Panc1 (cell line): ENCODE measurements around the gene TES. TPM values are rescaled to one million over a fixed set of nuclear protein-coding genes. Genes with fewer than 3 reads are reported as not detected.

ENCODE experiments used
- ATAC-seq: fragments of 200-7000 bp; cut with Tn5 transposase; 2 replicates; pipeline ENCODE4 v1.9.1; 2020; ENCODE audit warnings: mild to moderate bottlenecking, moderate library complexity
- BruUV-seq: library from RNA; stranded (reverse); fragments of 400-500 nt; replicated peaks from 2 replicates; lab custom pipeline; 2021; lab: Mats Ljungman, UMichigan
- CTCF ChIA-PET: fragments of 300-600 bp; sonication (Branson Sonifier 250); formaldehyde crosslinking; loops from one replicate; lab custom pipeline; 2022; ENCODE audit warnings: antibody characterized with exemption; lab: Charles Lee
- POLR2A ChIA-PET: fragments of 300-600 bp; sonication (Branson Sonifier 250); formaldehyde crosslinking; loops from one replicate; lab custom pipeline; 2022; ENCODE audit warnings: antibody characterized with exemption; lab: Charles Lee
- DNase-seq: peaks from one replicate; pipeline ENCODE4 v3.0.0-alpha.2; 2010; ENCODE audit warnings: low read depth, low spot score
- H3K27ac ChIP-seq: 2 replicates; pipeline ENCODE4 v1.5.1; 2011; ENCODE audit warnings: mild to moderate bottlenecking, low read length, inconsistent platforms
- H3K27me3 ChIP-seq: fragments of 200-500 bp; sonication (Bioruptor generic); 2 replicates; pipeline ENCODE4 v1.6.0; 2014; ENCODE audit warnings: low read length, inconsistent platforms; ENCODE audit not compliant: control insufficient read depth, insufficient read depth
- H3K36me3 ChIP-seq: fragments of 200-500 bp; sonication (Bioruptor generic); 2 replicates; pipeline ENCODE4 v1.5.1; 2014; ENCODE audit warnings: inconsistent platforms, mild to moderate bottlenecking, low read length, moderate library complexity; ENCODE audit not compliant: control insufficient read depth, insufficient read depth
- H3K4me1 ChIP-seq: 2 replicates; pipeline ENCODE4 v1.5.1; 2011; ENCODE audit warnings: inconsistent platforms, mild to moderate bottlenecking, low read length, moderate library complexity; ENCODE audit not compliant: control insufficient read depth, insufficient read depth
- H3K4me3 ChIP-seq, 2 experiments: 2 replicates each; pipeline ENCODE4 v1.5.1; 2011 to 2012; ENCODE audit warnings: low read depth in 2 of 2, low read length in 2 of 2, mild to moderate bottlenecking in 2 of 2, inconsistent platforms in 1 of 2, moderate library complexity in 1 of 2
- H3K9me3 ChIP-seq: fragments of 200-500 bp; sonication (Bioruptor generic); 2 replicates; pipeline ENCODE4 v1.5.1; 2014; ENCODE audit warnings: low read depth, mild to moderate bottlenecking, inconsistent platforms, low read length, moderate library complexity; ENCODE audit not compliant: control insufficient read depth, insufficient read depth
- POLR2AphosphoS5 ChIP-seq: IDR thresholded peaks from 2 replicates; pipeline ENCODE4 v1.6.1; 2012; ENCODE audit warnings: mild to moderate bottlenecking, low read depth, low read length, moderate library complexity
- SIN3A ChIP-seq: IDR thresholded peaks from 2 replicates; pipeline ENCODE4 v1.6.1; 2012; ENCODE audit warnings: low read depth, mild to moderate bottlenecking, low read length, moderate library complexity, borderline replicate concordance; ENCODE audit not compliant: insufficient read depth
- TCF7L2 ChIP-seq: IDR thresholded peaks from 2 replicates; pipeline ENCODE4 v1.6.1; 2011; ENCODE audit warnings: mild to moderate bottlenecking, low read depth, low read length, inconsistent platforms
- in situ Hi-C: cut with HindIII; loops from 2 replicates; pipeline ENCODE4 v1.10.0; 2016; ENCODE audit warnings: low sequenced_read_pairs, low pct_unique_long_range_greater_than_20kb
- intact Hi-C: fragments of 100-400 bp; cut with micrococcal nuclease; formaldehyde crosslinking; loops from one replicate; pipeline ENCODE4 v1.10.0; 2022; ENCODE audit not compliant: unreplicated experiment
- total RNA-seq: library from RNA; stranded (reverse); gene quantifications from one replicate; pipeline ENCODE4 v1.2.1, GENCODE V29; 2021; ENCODE audit not compliant: unreplicated experiment
- TF ChIP-seq, protein P1 (sequence below): fragments of 450-650 bp; IDR thresholded peaks from 2 replicates; pipeline ENCODE4 v1.5.1; 2017; ENCODE audit warnings: mild to moderate bottlenecking
- TF ChIP-seq, protein P2 (sequence below), 2 experiments: IDR thresholded peaks; 2 replicates each; pipeline ENCODE4 v1.6.1; 2011 to 2012; ENCODE audit warnings: low read depth in 2 of 2, control low read depth in 1 of 2, low read length in 1 of 2, mild to moderate bottlenecking in 1 of 2, moderate library complexity in 1 of 2; ENCODE audit not compliant: insufficient read depth in 1 of 2

Gene TES
- total RNA-seq, 1 experiment from 2014 or later, result 99.4 TPM

DNA sequence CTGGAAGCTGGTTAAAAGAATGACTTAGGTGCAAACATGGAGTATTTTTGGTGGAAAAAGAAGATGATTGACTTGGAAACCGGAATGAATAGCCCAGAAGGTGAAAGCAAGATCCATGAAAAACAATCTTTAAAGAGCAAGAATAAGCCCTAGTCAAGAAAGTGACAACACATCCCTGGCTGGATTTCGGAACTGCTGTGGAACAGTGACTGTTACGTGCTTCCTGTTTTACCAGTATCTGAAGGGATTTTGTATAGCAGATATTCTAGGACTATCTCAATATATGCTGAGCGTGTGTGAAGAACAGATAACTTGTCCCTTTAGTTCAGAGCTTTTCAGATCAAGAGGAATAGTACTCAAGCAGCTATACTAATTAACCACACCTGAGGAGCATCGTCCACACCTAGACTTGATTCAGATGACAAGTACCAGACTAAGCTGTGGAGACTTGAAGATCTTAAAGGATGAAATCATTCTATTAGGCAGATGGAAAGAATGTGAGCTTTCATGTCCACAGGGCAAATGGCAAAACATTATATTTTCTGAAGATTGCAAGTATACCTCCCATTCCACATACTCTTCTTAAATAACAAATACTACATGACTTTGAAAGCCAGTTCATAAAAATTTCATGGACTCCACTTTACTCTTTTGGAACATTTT is 11.5 kb upstream of the TES start:
- Histone ChIP-seq H3K27ac (no peak overlapping the region), H3K4me3 (no peak overlapping the region), H3K9me3 (no peaks in the 10 kb centered on the region), H3K4me1 (no peaks in the 10 kb centered on the region), H3K36me3 (no peaks in the 10 kb centered on the region), H3K27me3 (no peaks in the 10 kb centered on the region)
- in situ Hi-C loops (no loop called here), intact Hi-C loops (no loop called here)
- BruUV-seq, result no TSS peak
- DNase-seq (no peak), ATAC-seq (no peak)
- TF ChIP-seq, protein P1, sequence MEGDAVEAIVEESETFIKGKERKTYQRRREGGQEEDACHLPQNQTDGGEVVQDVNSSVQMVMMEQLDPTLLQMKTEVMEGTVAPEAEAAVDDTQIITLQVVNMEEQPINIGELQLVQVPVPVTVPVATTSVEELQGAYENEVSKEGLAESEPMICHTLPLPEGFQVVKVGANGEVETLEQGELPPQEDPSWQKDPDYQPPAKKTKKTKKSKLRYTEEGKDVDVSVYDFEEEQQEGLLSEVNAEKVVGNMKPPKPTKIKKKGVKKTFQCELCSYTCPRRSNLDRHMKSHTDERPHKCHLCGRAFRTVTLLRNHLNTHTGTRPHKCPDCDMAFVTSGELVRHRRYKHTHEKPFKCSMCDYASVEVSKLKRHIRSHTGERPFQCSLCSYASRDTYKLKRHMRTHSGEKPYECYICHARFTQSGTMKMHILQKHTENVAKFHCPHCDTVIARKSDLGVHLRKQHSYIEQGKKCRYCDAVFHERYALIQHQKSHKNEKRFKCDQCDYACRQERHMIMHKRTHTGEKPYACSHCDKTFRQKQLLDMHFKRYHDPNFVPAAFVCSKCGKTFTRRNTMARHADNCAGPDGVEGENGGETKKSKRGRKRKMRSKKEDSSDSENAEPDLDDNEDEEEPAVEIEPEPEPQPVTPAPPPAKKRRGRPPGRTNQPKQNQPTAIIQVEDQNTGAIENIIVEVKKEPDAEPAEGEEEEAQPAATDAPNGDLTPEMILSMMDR, result no peak
- TF ChIP-seq, protein P2, sequence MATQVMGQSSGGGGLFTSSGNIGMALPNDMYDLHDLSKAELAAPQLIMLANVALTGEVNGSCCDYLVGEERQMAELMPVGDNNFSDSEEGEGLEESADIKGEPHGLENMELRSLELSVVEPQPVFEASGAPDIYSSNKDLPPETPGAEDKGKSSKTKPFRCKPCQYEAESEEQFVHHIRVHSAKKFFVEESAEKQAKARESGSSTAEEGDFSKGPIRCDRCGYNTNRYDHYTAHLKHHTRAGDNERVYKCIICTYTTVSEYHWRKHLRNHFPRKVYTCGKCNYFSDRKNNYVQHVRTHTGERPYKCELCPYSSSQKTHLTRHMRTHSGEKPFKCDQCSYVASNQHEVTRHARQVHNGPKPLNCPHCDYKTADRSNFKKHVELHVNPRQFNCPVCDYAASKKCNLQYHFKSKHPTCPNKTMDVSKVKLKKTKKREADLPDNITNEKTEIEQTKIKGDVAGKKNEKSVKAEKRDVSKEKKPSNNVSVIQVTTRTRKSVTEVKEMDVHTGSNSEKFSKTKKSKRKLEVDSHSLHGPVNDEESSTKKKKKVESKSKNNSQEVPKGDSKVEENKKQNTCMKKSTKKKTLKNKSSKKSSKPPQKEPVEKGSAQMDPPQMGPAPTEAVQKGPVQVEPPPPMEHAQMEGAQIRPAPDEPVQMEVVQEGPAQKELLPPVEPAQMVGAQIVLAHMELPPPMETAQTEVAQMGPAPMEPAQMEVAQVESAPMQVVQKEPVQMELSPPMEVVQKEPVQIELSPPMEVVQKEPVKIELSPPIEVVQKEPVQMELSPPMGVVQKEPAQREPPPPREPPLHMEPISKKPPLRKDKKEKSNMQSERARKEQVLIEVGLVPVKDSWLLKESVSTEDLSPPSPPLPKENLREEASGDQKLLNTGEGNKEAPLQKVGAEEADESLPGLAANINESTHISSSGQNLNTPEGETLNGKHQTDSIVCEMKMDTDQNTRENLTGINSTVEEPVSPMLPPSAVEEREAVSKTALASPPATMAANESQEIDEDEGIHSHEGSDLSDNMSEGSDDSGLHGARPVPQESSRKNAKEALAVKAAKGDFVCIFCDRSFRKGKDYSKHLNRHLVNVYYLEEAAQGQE (IDR thresholded peaks at IDR 0.05; ENCODE audit: insufficient read depth in 1 of 2, low read depth in 2 of 2, low read length in 1 of 2), result no peak
- TF ChIP-seq POLR2AphosphoS5 (no peak), TCF7L2 (no peak), SIN3A (no peak)
- ChIA-PET CTCF (no interaction called here), POLR2A (no interaction called here)

DNA sequence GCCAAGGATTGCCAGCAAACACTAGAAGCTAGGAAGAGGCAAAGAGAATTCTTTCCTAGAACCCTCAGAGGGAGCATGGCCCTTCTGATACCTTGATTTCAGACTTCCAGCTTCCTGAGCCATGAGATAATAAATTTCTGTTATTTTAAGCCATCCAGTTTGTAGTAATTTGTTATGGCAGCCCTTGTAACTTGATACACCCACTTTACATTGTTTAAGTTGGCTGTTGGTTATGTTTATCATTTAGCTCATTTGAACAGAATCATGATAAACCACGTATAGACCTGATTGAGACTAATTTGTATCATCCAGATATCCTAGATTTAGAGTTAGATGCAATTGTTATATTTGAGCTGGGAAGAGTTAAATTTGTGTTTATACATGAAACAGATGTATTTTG is 9.4 kb upstream of the TES start:
- H3K4me3 ChIP-seq, result no peak overlapping the region
- BruUV-seq, result no TSS peak
- TF ChIP-seq, protein P1, result no peak
- no peak for TF ChIP-seq TCF7L2
- no peak for TF ChIP-seq POLR2AphosphoS5
- TF ChIP-seq, protein P2 (IDR thresholded peaks at IDR 0.05; ENCODE audit: insufficient read depth in 1 of 2, low read depth in 2 of 2, low read length in 1 of 2), result no peak
- H3K4me1 ChIP-seq, result no peaks in the 10 kb centered on the region
- no peak overlapping the region for H3K27ac ChIP-seq
- POLR2A ChIA-PET, result no interaction called here
- intact Hi-C loops (no loop called here), in situ Hi-C loops (no loop called here)
- CTCF ChIA-PET, result no interaction called here
- H3K27me3 ChIP-seq, result no peaks in the 10 kb centered on the region
- ATAC-seq (no peak), DNase-seq (no peak)
- no peaks in the 10 kb centered on the region for H3K36me3 ChIP-seq
- H3K9me3 ChIP-seq, result no peaks in the 10 kb centered on the region
